GM18507 (cell line): Measurements from ENCODE around the gene OXSR1.
"Not testable (repeated sequence)": the region's sequence is repeated elsewhere in the genome, so short reads cannot be mapped to it uniquely, and the experiment has no call there.

Experiments
- DNase-seq: peaks from one replicate; pipeline ENCODE4 v3.0.0; 2011; ENCODE audit warnings: low read depth; ENCODE audit not compliant: insufficient read length; ENCODE audit errors: extremely low spot score
- FAIRE-seq: peaks from 2 replicates; lab custom pipeline; 2011; peaks lifted over from hg19 to GRCh38; lab: Jason Lieb, UNC

OXSR1 gene

GRCh38 chr3:38283810-38284755 is 118.7 kb downstream of the OXSR1 start:
- DNase-seq (no peak), FAIRE-seq (no peak)

DNA sequence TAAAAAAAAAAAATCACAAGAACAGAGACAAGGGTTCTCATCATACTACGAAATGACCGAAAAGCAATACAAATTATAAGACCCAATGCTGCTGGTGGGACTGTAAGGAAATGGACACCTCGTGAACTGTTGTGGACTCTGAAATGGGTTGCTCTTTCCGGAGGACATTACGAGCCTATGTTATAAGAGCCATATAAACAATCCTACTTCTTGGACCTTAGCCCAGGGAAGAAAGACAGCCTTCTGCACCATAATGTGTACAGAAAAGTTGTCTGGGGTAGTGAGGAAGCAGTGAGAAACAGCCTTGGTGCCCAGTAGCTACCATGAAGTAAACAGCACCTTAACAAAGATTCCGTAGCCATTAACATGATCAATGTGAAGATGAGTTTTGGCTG is 119.4 kb downstream of the OXSR1 start:
- DNase-seq (no peak), FAIRE-seq (no peak)

DNA sequence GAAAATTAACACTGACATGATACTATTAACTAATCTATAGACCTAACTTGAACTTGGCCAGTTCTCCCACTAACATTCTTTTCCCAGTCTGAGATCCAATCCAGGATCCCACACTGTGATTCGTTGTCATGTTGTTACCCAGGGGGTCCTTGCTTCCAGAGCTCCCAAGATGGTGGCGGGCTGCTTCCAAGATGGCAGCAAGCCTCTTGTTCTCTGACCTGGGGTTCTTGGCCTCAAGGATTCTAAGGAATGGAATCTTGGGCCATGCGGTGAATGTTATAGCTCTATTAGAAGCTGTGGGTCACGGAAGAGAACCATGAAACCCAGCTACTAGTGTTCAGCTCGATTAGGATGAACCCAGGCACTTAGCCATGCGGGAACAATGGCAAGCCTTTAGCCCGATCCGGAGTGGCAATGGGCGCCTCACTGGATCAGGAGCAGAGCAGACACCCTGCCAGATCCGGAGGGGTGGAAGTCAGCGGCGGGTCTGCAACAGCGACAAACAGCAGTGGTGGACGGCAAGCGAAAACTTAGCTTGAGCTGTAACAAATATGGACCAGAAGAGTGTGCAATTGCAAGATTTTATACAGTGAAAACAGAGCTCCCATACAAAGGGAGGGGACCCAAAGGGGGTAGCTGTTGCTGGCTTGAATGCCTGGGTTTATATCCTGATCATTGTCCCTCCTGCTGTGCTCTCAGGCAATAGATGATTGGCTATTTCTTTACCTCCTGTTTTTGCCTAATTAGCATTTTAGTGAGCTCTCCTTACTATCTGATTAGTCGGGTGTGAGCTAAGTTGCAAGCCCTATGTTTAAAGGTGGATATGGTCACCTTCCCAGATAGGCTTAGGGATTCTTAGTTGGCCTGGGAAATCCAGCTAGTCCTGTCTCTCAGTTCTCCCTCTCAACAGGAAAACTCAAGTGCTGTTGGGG is 124.2 kb downstream of the OXSR1 start:
- not testable (repeated sequence) for DNase-seq, FAIRE-seq

DNA sequence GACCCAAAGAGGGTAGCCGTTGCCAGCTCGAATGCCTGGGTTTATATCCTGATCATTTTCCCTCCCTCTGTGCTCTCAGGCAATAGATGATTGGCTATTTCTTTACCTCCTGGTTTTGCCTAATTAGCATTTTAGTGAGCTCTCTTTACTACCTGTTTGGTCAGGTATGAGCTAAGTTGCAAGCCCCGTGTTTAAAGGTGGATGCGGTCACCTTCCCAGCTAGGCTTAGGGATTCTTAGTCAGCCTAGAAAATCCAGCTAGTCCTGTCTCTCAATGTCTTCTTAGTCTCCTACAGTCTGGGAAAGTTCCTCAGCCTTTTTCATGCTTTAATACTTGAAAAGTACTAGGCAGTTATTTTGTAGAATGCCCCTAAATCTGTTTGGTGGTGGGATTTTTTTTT is 131.7 kb downstream of the OXSR1 start:
- FAIRE-seq, DNase-seq: not testable (repeated sequence)

- DNase-seq: no peak
- FAIRE-seq: no peak
Measured at GRCh38 chr3:38297537-38297936, 132.2 kb downstream of the OXSR1 start.

DNA sequence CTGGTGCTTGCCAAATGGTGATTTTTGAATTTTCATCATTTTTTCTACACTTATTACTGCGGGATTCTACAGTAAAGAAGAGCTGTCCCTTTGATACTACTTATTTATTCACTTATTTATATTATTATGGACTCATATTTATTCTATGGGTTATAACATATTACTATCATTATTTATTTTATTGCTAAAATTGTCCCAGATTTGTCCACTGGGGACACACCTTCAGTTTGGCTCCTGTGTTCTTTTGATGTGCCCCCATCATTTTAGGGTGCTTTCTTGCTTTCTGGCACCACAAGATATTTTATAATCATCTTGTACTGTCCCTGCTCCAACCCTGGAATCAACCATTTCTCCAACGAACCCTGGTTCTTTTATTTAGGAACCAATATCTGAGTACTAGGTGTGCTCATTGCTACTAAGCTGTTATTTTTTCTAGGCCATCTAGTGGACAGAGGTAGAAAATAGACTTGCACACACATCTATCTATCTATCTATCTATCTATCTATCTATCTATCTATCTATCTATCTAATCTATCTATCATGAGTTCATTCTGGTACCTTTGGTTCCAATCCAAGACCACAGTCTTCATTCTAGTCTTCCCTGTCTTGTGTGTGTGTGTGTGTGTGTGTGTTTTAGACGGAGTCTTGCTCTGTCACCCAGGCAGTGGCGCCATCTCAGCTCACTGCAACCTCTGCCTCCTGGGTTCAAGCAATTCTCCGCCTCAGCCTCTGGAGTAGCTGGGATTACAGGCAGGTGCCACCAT is 132.8 kb downstream of the OXSR1 start:
- DNase-seq (no peak), FAIRE-seq (peak; percentile 41)
